Activated CD8-positive, alpha-beta memory T cell treated with anti-CD3 and anti-CD28 coated beads, Interleukin-2, amount 10 ng/mL, durations not matched to agents 7 days and 5 days (primary cell): ENCODE measurements around the gene HAUS5. TPM values are rescaled to one million over a fixed set of nuclear protein-coding genes. Genes with fewer than 3 reads are reported as not detected.

Experiments used
- ATAC-seq: fragments of 150-1000 bp; cut with Tn5 transposase; one replicate; pipeline ENCODE4 v1.10.0; 2021; ENCODE audit warnings: moderate library complexity
- CTCF ChIA-PET: fragments of 350-600 bp; sonication (Branson Sonifier 250); formaldehyde crosslinking; loops from one replicate; lab custom pipeline; 2021; ENCODE audit warnings: antibody characterized with exemption; lab: Charles Lee
- DNase-seq: peaks from one replicate; pipeline ENCODE4 v3.0.0-alpha.2; 2020
- H3K27ac Mint-ChIP-seq: one replicate; pipeline ENCODE4 v1.8.0; 2021; ENCODE audit warnings: mild to moderate bottlenecking, mixed read lengths
- H3K27me3 Mint-ChIP-seq: one replicate; pipeline ENCODE4 v1.8.0; 2021; ENCODE audit warnings: mixed read lengths
- H3K36me3 Mint-ChIP-seq: one replicate; pipeline ENCODE4 v1.8.0; 2021; ENCODE audit warnings: mild to moderate bottlenecking, mixed read lengths
- H3K4me1 Mint-ChIP-seq: one replicate; pipeline ENCODE4 v1.8.0; 2021; ENCODE audit warnings: mixed read lengths
- H3K4me3 Mint-ChIP-seq: one replicate; pipeline ENCODE4 v1.8.0; 2021; ENCODE audit warnings: mild to moderate bottlenecking, moderate library complexity, mixed read lengths
- H3K9me3 Mint-ChIP-seq: one replicate; pipeline ENCODE4 v1.8.0; 2022; ENCODE audit warnings: low read depth, mixed read lengths
- total RNA-seq, 2 experiments: library from RNA; stranded (reverse); gene quantifications; one replicate each; pipeline ENCODE4 v1.2.3, GENCODE V29; 2021

HAUS5 gene
- total RNA-seq = 10 to 100 TPM; 49.0 to 59.2 TPM

GRCh38 chr19:35612559-35613321, at the start of gene HAUS5:
HAUS5 (plus strand) TSS chr19:35612735; CDS start chr19:35612795, 60 bp downstream.
- H3K4me1 Mint-ChIP-seq = peaks cover 42% of the 10 kb centered on the region
- H3K36me3 Mint-ChIP-seq = peaks cover 14% of the 10 kb centered on the region
- DNase-seq (peak; percentile 96), ATAC-seq (peak; percentile 97)
- H3K27me3 Mint-ChIP-seq = no peaks in the 10 kb centered on the region
- H3K27ac Mint-ChIP-seq = peak within 1 kb of the TSS; percentile 95
- peak within 1 kb of the TSS; percentile 82 for H3K4me3 Mint-ChIP-seq
- CTCF ChIA-PET = interaction anchor here (0.7 to 3.1 kb wide), 6 partner anchors 30 to 207 kb away, joined by 3 to 11 read pairs (median 4); partner anchors contain the start of gene COX6B1
- H3K9me3 Mint-ChIP-seq = peaks cover 5% of the 10 kb centered on the region

- H3K4me1 Mint-ChIP-seq = peaks cover 4% of the 10 kb centered on the region
- no peak for ATAC-seq
- no peak overlapping the region for H3K4me3 Mint-ChIP-seq
- H3K9me3 Mint-ChIP-seq = no peaks in the 10 kb centered on the region
- CTCF ChIA-PET = no interaction called here
- H3K36me3 Mint-ChIP-seq = no peaks in the 10 kb centered on the region
- peaks cover 23% of the 10 kb centered on the region for H3K27me3 Mint-ChIP-seq
- no peak for DNase-seq
- no peak overlapping the region for H3K27ac Mint-ChIP-seq
Measured at GRCh38 chr19:35562776-35563175, 49.8 kb upstream of the HAUS5 start.

- H3K4me1 Mint-ChIP-seq = peaks cover 2% of the 10 kb centered on the region
- no peak within 1 kb of the TSS for H3K27ac Mint-ChIP-seq
- peaks cover 23% of the 10 kb centered on the region for H3K27me3 Mint-ChIP-seq
- CTCF ChIA-PET = no interaction called here
- no peak within 1 kb of the TSS for H3K4me3 Mint-ChIP-seq
- no peak for DNase-seq
- no peak for ATAC-seq
- H3K9me3 Mint-ChIP-seq = no peaks in the 10 kb centered on the region
- H3K36me3 Mint-ChIP-seq = no peaks in the 10 kb centered on the region
Measured at GRCh38 chr19:35563207-35563829, 49.2 kb upstream of the HAUS5 start, which contains the start of gene ATP4A. ATP4A (minus strand) TSS chr19:35563658; CDS start chr19:35563629, 29 bp downstream.

- peaks cover 14% of the 10 kb centered on the region for H3K27me3 Mint-ChIP-seq
- H3K27ac Mint-ChIP-seq = no peak overlapping the region
- DNase-seq (no peak), ATAC-seq (no peak)
- no peaks in the 10 kb centered on the region for H3K36me3 Mint-ChIP-seq
- no peaks in the 10 kb centered on the region for H3K4me1 Mint-ChIP-seq
- CTCF ChIA-PET = interaction anchor here (0.7 to 2.1 kb wide), 2 partner anchors 17 to 55 kb away, joined by 3 to 9 read pairs; no protein-coding TSS in a partner anchor
- H3K4me3 Mint-ChIP-seq = no peak overlapping the region
- no peaks in the 10 kb centered on the region for H3K9me3 Mint-ChIP-seq
Measured at GRCh38 chr19:35565016-35565856, 47.3 kb upstream of the HAUS5 start.

- Mint-ChIP-seq H3K36me3 (no peaks in the 10 kb centered on the region), H3K4me3 (no peak overlapping the region), H3K27ac (no peak overlapping the region), H3K4me1 (peaks cover 2% of the 10 kb centered on the region), H3K27me3 (peaks cover 14% of the 10 kb centered on the region), H3K9me3 (no peaks in the 10 kb centered on the region)
- DNase-seq (no peak), ATAC-seq (no peak)
- CTCF ChIA-PET = interaction anchor here (0.6 kb wide), 1 partner anchor 15 kb away, joined by 3 read pairs; no protein-coding TSS in a partner anchor
Measured at GRCh38 chr19:35566738-35567137, 45.8 kb upstream of the HAUS5 start.

GRCh38 chr19:35569281-35569781, 43.2 kb upstream of the HAUS5 start:
- Mint-ChIP-seq H3K27ac (no peak overlapping the region), H3K9me3 (no peaks in the 10 kb centered on the region), H3K4me1 (peaks cover 2% of the 10 kb centered on the region), H3K36me3 (no peaks in the 10 kb centered on the region), H3K4me3 (no peak overlapping the region), H3K27me3 (peaks cover 22% of the 10 kb centered on the region)
- CTCF ChIA-PET = no interaction called here
- ATAC-seq = no peak
- DNase-seq = no peak

GRCh38 chr19:35571406-35571965, 41.0 kb upstream of the HAUS5 start:
- Mint-ChIP-seq H3K27ac (no peak overlapping the region), H3K27me3 (peaks cover 22% of the 10 kb centered on the region), H3K4me1 (peaks cover 2% of the 10 kb centered on the region), H3K4me3 (no peak overlapping the region), H3K36me3 (no peaks in the 10 kb centered on the region), H3K9me3 (peaks cover 12% of the 10 kb centered on the region)
- DNase-seq (no peak), ATAC-seq (no peak)
- CTCF ChIA-PET = interaction anchor here (0.6 kb wide), 1 partner anchor 37 kb away, joined by 3 read pairs; no protein-coding TSS in a partner anchor

- H3K4me1 Mint-ChIP-seq = no peaks in the 10 kb centered on the region
- H3K4me3 Mint-ChIP-seq = no peak overlapping the region
- no peak overlapping the region for H3K27ac Mint-ChIP-seq
- no peaks in the 10 kb centered on the region for H3K36me3 Mint-ChIP-seq
- peaks cover 16% of the 10 kb centered on the region for H3K27me3 Mint-ChIP-seq
- DNase-seq (no peak), ATAC-seq (no peak)
- CTCF ChIA-PET = no interaction called here
- H3K9me3 Mint-ChIP-seq = peaks cover 18% of the 10 kb centered on the region
Measured at GRCh38 chr19:35577918-35578317, 34.6 kb upstream of the HAUS5 start.

- ATAC-seq = no peak
- CTCF ChIA-PET = no interaction called here
- Mint-ChIP-seq H3K4me3 (no peak overlapping the region), H3K36me3 (no peaks in the 10 kb centered on the region), H3K27me3 (peaks cover 16% of the 10 kb centered on the region), H3K9me3 (peaks cover 18% of the 10 kb centered on the region), H3K27ac (no peak overlapping the region), H3K4me1 (no peaks in the 10 kb centered on the region)
- no peak for DNase-seq
Measured at GRCh38 chr19:35578707-35579106, 33.8 kb upstream of the HAUS5 start.

GRCh38 chr19:35582760-35583159, 29.8 kb upstream of the HAUS5 start:
- Mint-ChIP-seq H3K36me3 (no peaks in the 10 kb centered on the region), H3K9me3 (no peaks in the 10 kb centered on the region), H3K27me3 (peaks cover 19% of the 10 kb centered on the region), H3K4me1 (no peaks in the 10 kb centered on the region), H3K27ac (no peak overlapping the region), H3K4me3 (no peak overlapping the region)
- no peak for ATAC-seq
- no peak for DNase-seq
- CTCF ChIA-PET = no interaction called here

- CTCF ChIA-PET = interaction anchor here (1.1 kb wide), 1 partner anchor 12 kb away, joined by 3 read pairs; no protein-coding TSS in a partner anchor
- ATAC-seq (peak; percentile 23), DNase-seq (no peak)
- H3K4me1 Mint-ChIP-seq = no peaks in the 10 kb centered on the region
- no peak within 1 kb of the TSS for H3K4me3 Mint-ChIP-seq
- H3K9me3 Mint-ChIP-seq = no peaks in the 10 kb centered on the region
- no peak within 1 kb of the TSS for H3K27ac Mint-ChIP-seq
- H3K36me3 Mint-ChIP-seq = no peaks in the 10 kb centered on the region
- peaks cover 21% of the 10 kb centered on the region for H3K27me3 Mint-ChIP-seq
Measured at GRCh38 chr19:35585848-35586247, 26.7 kb upstream of the HAUS5 start, which contains the start of gene PMIS2. PMIS2 (plus strand) TSS chr19:35586173; CDS start chr19:35586260, 87 bp downstream.

GRCh38 chr19:35587321-35587720, 25.2 kb upstream of the HAUS5 start:
- no peaks in the 10 kb centered on the region for H3K9me3 Mint-ChIP-seq
- H3K4me3 Mint-ChIP-seq = no peak overlapping the region
- H3K27me3 Mint-ChIP-seq = peaks cover 19% of the 10 kb centered on the region
- ATAC-seq = no peak
- CTCF ChIA-PET = no interaction called here
- H3K4me1 Mint-ChIP-seq = no peaks in the 10 kb centered on the region
- H3K27ac Mint-ChIP-seq = no peak overlapping the region
- DNase-seq = no peak
- H3K36me3 Mint-ChIP-seq = no peaks in the 10 kb centered on the region
